GM12878 (cell line): Measurements from ENCODE around the gene MYDGF. TPM values are rescaled to one million over a fixed set of nuclear protein-coding genes. Genes with fewer than 3 reads are reported as not detected.
A peak's percentile ranks its signal among the peaks of the same experiment; 100 is the strongest.

Experiments used
- EED ChIP-seq: sonication (generic); IDR thresholded peaks from 2 replicates; pipeline ENCODE4 v1.6.1; 2016; ENCODE audit warnings: antibody characterized with exemption, low read depth
- EZH2 ChIP-seq: IDR thresholded peaks from 2 replicates; pipeline ENCODE4 v1.6.1; 2012; ENCODE audit warnings: low read depth, mild to moderate bottlenecking, control low read depth, inconsistent platforms, low read length, borderline replicate concordance; ENCODE audit not compliant: control insufficient read depth
- FOS ChIP-seq: IDR thresholded peaks from 3 replicates; pipeline ENCODE4 v1.6.1; 2011; ENCODE audit warnings: borderline replicate concordance; ENCODE audit not compliant: insufficient read length; ENCODE audit errors: extremely low read depth
- HDGF ChIP-seq: fragments of 450-650 bp; IDR thresholded peaks from 2 replicates; pipeline ENCODE4 v1.6.1; 2016; ENCODE audit warnings: antibody characterized with exemption
- IRF4 ChIP-seq: IDR thresholded peaks from 2 replicates; pipeline ENCODE4 v1.6.1; 2011; ENCODE audit warnings: low read depth, low read length
- MAX ChIP-seq: IDR thresholded peaks from 2 replicates; pipeline ENCODE4 v1.6.1; 2012; ENCODE audit warnings: low read depth, low read length, improper control_type of control experiment
- MEF2B ChIP-seq: fragments of 450-650 bp; IDR thresholded peaks from 2 replicates; pipeline ENCODE4 v1.6.1; 2018; ENCODE audit warnings: mild to moderate bottlenecking, moderate library complexity; ENCODE audit not compliant: partially characterized antibody, poor library complexity, severe bottlenecking
- MYC ChIP-seq: IDR thresholded peaks from 2 replicates; pipeline ENCODE4 v1.6.1; 2011; ENCODE audit warnings: mild to moderate bottlenecking, low read length, moderate library complexity, inconsistent platforms; ENCODE audit not compliant: insufficient read depth, insufficient replicate concordance, insufficient read length, severe bottlenecking
- NFYB ChIP-seq: IDR thresholded peaks from 2 replicates; pipeline ENCODE4 v1.6.1; 2011; ENCODE audit warnings: low read depth, mild to moderate bottlenecking, low read length, improper control_type of control experiment, moderate library complexity; ENCODE audit not compliant: insufficient read depth
- NR2C1 ChIP-seq: fragments of 450-650 bp; IDR thresholded peaks from 2 replicates; pipeline ENCODE4 v1.6.1; 2017; ENCODE audit warnings: antibody characterized with exemption, mild to moderate bottlenecking, moderate library complexity
- PML ChIP-seq: IDR thresholded peaks from 2 replicates; pipeline ENCODE4 v1.6.1; 2012; ENCODE audit warnings: low read length, inconsistent platforms
- RAD51 ChIP-seq: fragments of 450-650 bp; IDR thresholded peaks from 2 replicates; pipeline ENCODE4 v1.6.1; 2016; ENCODE audit warnings: moderate library complexity, mild to moderate bottlenecking, inconsistent platforms
- REST ChIP-seq: IDR thresholded peaks from 2 replicates; pipeline ENCODE4 v1.6.1; 2012; ENCODE audit warnings: mild to moderate bottlenecking, low read depth, low read length
- SMAD1 ChIP-seq: fragments of 450-650 bp; IDR thresholded peaks from 2 replicates; pipeline ENCODE4 v1.6.1; 2018; ENCODE audit warnings: mild to moderate bottlenecking, low read depth; ENCODE audit not compliant: partially characterized antibody
- SPI1 ChIP-seq: IDR thresholded peaks from 2 replicates; pipeline ENCODE4 v1.6.1; 2011; ENCODE audit warnings: low read depth, mild to moderate bottlenecking, low read length, moderate library complexity, borderline replicate concordance; ENCODE audit not compliant: insufficient read depth
- SUZ12 ChIP-seq: fragments of 200-600 bp; sonication (generic); IDR thresholded peaks from one replicate; pipeline ENCODE4 v1.6.1; 2018; ENCODE audit warnings: antibody characterized with exemption, mild to moderate bottlenecking; ENCODE audit not compliant: unreplicated experiment
- TAF1 ChIP-seq: IDR thresholded peaks from 2 replicates; pipeline ENCODE4 v1.6.1; 2011; ENCODE audit warnings: mild to moderate bottlenecking, low read depth, low read length, borderline replicate concordance
- ZBED1 ChIP-seq: IDR thresholded peaks from 2 replicates; pipeline ENCODE4 v1.6.1; 2016; ENCODE audit warnings: borderline replicate concordance
- ZNF207 ChIP-seq: fragments of 450-650 bp; IDR thresholded peaks from 2 replicates; pipeline ENCODE4 v1.6.1; 2014; ENCODE audit warnings: antibody characterized with exemption, mild to moderate bottlenecking, borderline replicate concordance
- ZNF687 ChIP-seq: fragments of 450-650 bp; IDR thresholded peaks from 2 replicates; pipeline ENCODE4 v1.6.1; 2017; ENCODE audit warnings: mild to moderate bottlenecking, moderate library complexity
- polyA plus RNA-seq, 11 experiments: library from polyadenylated mRNA; depleted of rRNA in 4 of 11; unstranded in 6 of 11; stranded (reverse) in 5 of 11; fragments of >200 nt; fragmentation: Nextera tagmentation in 4 of 11; fragmentation: Illumina TruSeq in 1 of 11; extraction: Ambion mirVana in 4 of 11; extraction: Trizol in 1 of 11; gene quantifications; 1 replicate in 1 of 11; 2 replicates in 10 of 11; pipeline versions ENCODE4 v1.2.1 to v1.2.3, GENCODE V29; 2011 to 2016; ENCODE audit warnings: inconsistent platforms in 2 of 11, missing spikeins in 2 of 11, low read depth in 1 of 11
- total RNA-seq, 4 experiments: library from RNA; depleted of rRNA in 3 of 4; stranded (reverse); fragments of >200 nt in 3 of 4; fragmentation: Illumina TruSeq in 1 of 4; extraction: Trizol in 1 of 4; gene quantifications; 2 replicates each; pipeline versions ENCODE4 v1.2.1 to v1.2.3, GENCODE V29; 2013 to 2021
- TF ChIP-seq, protein P1 (sequence below): IDR thresholded peaks from 2 replicates; pipeline ENCODE4 v1.6.1; 2011; ENCODE audit warnings: low read depth, low read length, improper control_type of control experiment, borderline replicate concordance

The MYDGF gene
- total and polyA plus RNA-seq, 10 of the 15 experiments (the other 5 are each of a cell fraction or from before 2014, with no cell fraction given), result 2.3 to 196 (median 57.5) TPM

DNA sequence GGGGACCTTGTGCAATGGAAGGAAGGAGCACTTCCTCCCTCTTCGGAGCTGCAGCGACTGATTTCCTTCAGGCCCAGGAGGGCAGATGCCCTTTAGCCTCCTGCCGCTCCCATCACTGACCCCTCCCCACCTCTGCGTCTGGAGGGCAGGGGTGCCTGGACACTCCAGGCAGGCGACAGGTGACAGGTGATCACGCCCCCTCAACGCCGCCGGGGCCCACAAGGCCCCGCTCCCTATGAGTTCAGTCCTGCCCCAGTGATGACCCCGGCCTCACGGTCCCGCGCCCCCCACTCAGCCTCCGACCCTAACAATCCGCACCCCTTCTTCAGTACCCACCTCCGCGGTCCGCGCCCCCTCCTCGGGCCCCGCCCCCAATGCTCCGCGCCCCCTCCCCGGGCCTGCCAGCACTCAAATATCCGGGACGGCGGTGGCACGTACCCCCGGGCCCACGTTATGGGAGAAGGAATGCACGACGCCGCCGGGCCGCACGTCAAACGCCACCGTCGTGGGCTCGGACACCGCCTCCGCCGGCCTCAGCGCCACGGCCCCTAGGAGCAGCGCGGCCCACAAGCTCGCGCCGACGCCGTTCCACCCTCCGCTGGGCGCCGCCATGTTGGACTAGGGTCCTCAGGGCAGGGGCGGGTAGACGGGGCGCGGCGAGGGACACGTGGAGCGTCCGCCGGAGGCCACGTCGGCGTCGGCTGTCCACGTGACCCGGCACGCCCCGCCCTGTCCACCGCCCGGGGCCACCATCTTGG lies at the start of gene MYDGF (continued):
- TF ChIP-seq MYC (peak; percentile 25), NFYB (peak; percentile 73; the same call in 1 of the 2 replicates), MEF2B (peak; percentile 71), ZNF207 (no peak), SUZ12 (no peak), EED (no peak), MAX (peak; percentile 90), RAD51 (peak; percentile 89), EZH2 (no peak), IRF4 (no peak), ZNF687 (peak; percentile 48; the same call in 1 of the 2 replicates), REST (no peak), SMAD1 (no peak), HDGF (no peak), FOS (no peak), ZBED1 (no peak), PML (no peak), SPI1 (peak; percentile 68), TAF1 (peak; percentile 90), NR2C1 (peak; percentile 60)
- TF ChIP-seq, protein P1, sequence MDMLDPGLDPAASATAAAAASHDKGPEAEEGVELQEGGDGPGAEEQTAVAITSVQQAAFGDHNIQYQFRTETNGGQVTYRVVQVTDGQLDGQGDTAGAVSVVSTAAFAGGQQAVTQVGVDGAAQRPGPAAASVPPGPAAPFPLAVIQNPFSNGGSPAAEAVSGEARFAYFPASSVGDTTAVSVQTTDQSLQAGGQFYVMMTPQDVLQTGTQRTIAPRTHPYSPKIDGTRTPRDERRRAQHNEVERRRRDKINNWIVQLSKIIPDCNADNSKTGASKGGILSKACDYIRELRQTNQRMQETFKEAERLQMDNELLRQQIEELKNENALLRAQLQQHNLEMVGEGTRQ, result peak; percentile 90
